ENCODE results near the gene PDCD4.

The PDCD4 gene

GRCh38 chr10:110871298-110872084 is at the start of gene PDCD4:
Gene PDCD4, plus strand, starts transcription at chr10:110871928. Its CDS starts 4,100 bp downstream, at chr10:110876028.
- H3K9ac ChIP-seq (ENCODE audit: low read length), result peak within 1 kb of the TSS; percentile 69
- peak within 1 kb of the TSS; percentile 65 for H3K4me3 ChIP-seq (ENCODE audit: low read length)
- peak within 1 kb of the TSS; percentile 77 for H3K27ac ChIP-seq (ENCODE audit: low read length)
- no peaks in the 10 kb centered on the region for H3K27me3 ChIP-seq (ENCODE audit: control insufficient read depth, insufficient read depth, low read length)
- H3K9me3 ChIP-seq (ENCODE audit: control insufficient read depth, low read depth, low read length), result no peaks in the 10 kb centered on the region
- peaks cover 16% of the 10 kb centered on the region for H3K4me1 ChIP-seq (ENCODE audit: control insufficient read depth, low read depth, low read length)
- no peaks in the 10 kb centered on the region for H3K36me3 ChIP-seq (ENCODE audit: control insufficient read depth, low read depth, low read length)

GRCh38 chr10:110822035-110822711 is 49.6 kb upstream of the PDCD4 start:
- H3K27me3 ChIP-seq (ENCODE audit: control insufficient read depth, insufficient read depth, low read length), result no peaks in the 10 kb centered on the region
- peaks cover 17% of the 10 kb centered on the region for H3K4me1 ChIP-seq (ENCODE audit: control insufficient read depth, low read depth, low read length)
- H3K9ac ChIP-seq (ENCODE audit: low read length), result no peak overlapping the region
- no peaks in the 10 kb centered on the region for H3K36me3 ChIP-seq (ENCODE audit: control insufficient read depth, low read depth, low read length)
- no peak overlapping the region for H3K27ac ChIP-seq (ENCODE audit: low read length)
- no peaks in the 10 kb centered on the region for H3K9me3 ChIP-seq (ENCODE audit: control insufficient read depth, low read depth, low read length)
- H3K4me3 ChIP-seq (ENCODE audit: low read length), result no peak overlapping the region

GRCh38 chr10:110822712-110823311 is 48.9 kb upstream of the PDCD4 start:
- Histone ChIP-seq H3K9ac (ENCODE audit: low read length) (peak overlapping the region; percentile 35), H3K27ac (ENCODE audit: low read length) (peak overlapping the region; percentile 72)

GRCh38 chr10:110824152-110824441 is 47.6 kb upstream of the PDCD4 start:
- H3K4me3 ChIP-seq (ENCODE audit: low read length), result no peak overlapping the region
- H3K27me3 ChIP-seq (ENCODE audit: control insufficient read depth, insufficient read depth, low read length), result no peaks in the 10 kb centered on the region
- no peak overlapping the region for H3K9ac ChIP-seq (ENCODE audit: low read length)
- no peaks in the 10 kb centered on the region for H3K9me3 ChIP-seq (ENCODE audit: control insufficient read depth, low read depth, low read length)
- H3K27ac ChIP-seq (ENCODE audit: low read length), result no peak overlapping the region
- H3K4me1 ChIP-seq (ENCODE audit: control insufficient read depth, low read depth, low read length), result peaks cover 17% of the 10 kb centered on the region
- no peaks in the 10 kb centered on the region for H3K36me3 ChIP-seq (ENCODE audit: control insufficient read depth, low read depth, low read length)

More at GRCh38 chr10:110822712-110823311, 48.9 kb upstream of the PDCD4 start:
- no peaks in the 10 kb centered on the region for H3K9me3 ChIP-seq (ENCODE audit: control insufficient read depth, low read depth, low read length)
- no peaks in the 10 kb centered on the region for H3K27me3 ChIP-seq (ENCODE audit: control insufficient read depth, insufficient read depth, low read length)
- H3K4me1 ChIP-seq (ENCODE audit: control insufficient read depth, low read depth, low read length), result peaks cover 17% of the 10 kb centered on the region
- peak overlapping the region; percentile 24 for H3K4me3 ChIP-seq (ENCODE audit: low read length)
- no peaks in the 10 kb centered on the region for H3K36me3 ChIP-seq (ENCODE audit: control insufficient read depth, low read depth, low read length)

- Histone ChIP-seq H3K27ac (ENCODE audit: low read length) (no peak overlapping the region), H3K4me1 (ENCODE audit: control insufficient read depth, low read depth, low read length) (peaks cover 17% of the 10 kb centered on the region), H3K27me3 (ENCODE audit: control insufficient read depth, insufficient read depth, low read length) (no peaks in the 10 kb centered on the region)
Measured at GRCh38 chr10:110824660-110825059, 47.1 kb upstream of the PDCD4 start.

GRCh38 chr10:110825508-110825907 is 46.2 kb upstream of the PDCD4 start:
- peaks cover 17% of the 10 kb centered on the region for H3K4me1 ChIP-seq (ENCODE audit: control insufficient read depth, low read depth, low read length)
- H3K36me3 ChIP-seq (ENCODE audit: control insufficient read depth, low read depth, low read length), result no peaks in the 10 kb centered on the region
- no peak overlapping the region for H3K4me3 ChIP-seq (ENCODE audit: low read length)
- no peaks in the 10 kb centered on the region for H3K27me3 ChIP-seq (ENCODE audit: control insufficient read depth, insufficient read depth, low read length)
- H3K9ac ChIP-seq (ENCODE audit: low read length), result no peak overlapping the region
- no peak overlapping the region for H3K27ac ChIP-seq (ENCODE audit: low read length)
- no peaks in the 10 kb centered on the region for H3K9me3 ChIP-seq (ENCODE audit: control insufficient read depth, low read depth, low read length)

More at GRCh38 chr10:110824660-110825059, 47.1 kb upstream of the PDCD4 start:
- Histone ChIP-seq H3K9ac (ENCODE audit: low read length) (no peak overlapping the region), H3K4me3 (ENCODE audit: low read length) (no peak overlapping the region), H3K36me3 (ENCODE audit: control insufficient read depth, low read depth, low read length) (no peaks in the 10 kb centered on the region), H3K9me3 (ENCODE audit: control insufficient read depth, low read depth, low read length) (no peaks in the 10 kb centered on the region)

GRCh38 chr10:110827410-110827809 is 44.3 kb upstream of the PDCD4 start:
- Histone ChIP-seq H3K27me3 (ENCODE audit: control insufficient read depth, insufficient read depth, low read length) (no peaks in the 10 kb centered on the region), H3K9ac (ENCODE audit: low read length) (no peak overlapping the region), H3K4me3 (ENCODE audit: low read length) (no peak overlapping the region), H3K4me1 (ENCODE audit: control insufficient read depth, low read depth, low read length) (peaks cover 12% of the 10 kb centered on the region), H3K36me3 (ENCODE audit: control insufficient read depth, low read depth, low read length) (no peaks in the 10 kb centered on the region), H3K27ac (ENCODE audit: low read length) (no peak overlapping the region), H3K9me3 (ENCODE audit: control insufficient read depth, low read depth, low read length) (no peaks in the 10 kb centered on the region)

GRCh38 chr10:110827875-110828274 is 43.9 kb upstream of the PDCD4 start:
- no peaks in the 10 kb centered on the region for H3K36me3 ChIP-seq (ENCODE audit: control insufficient read depth, low read depth, low read length)
- peaks cover 7% of the 10 kb centered on the region for H3K4me1 ChIP-seq (ENCODE audit: control insufficient read depth, low read depth, low read length)

GRCh38 chr10:110828525-110828924 is 43.2 kb upstream of the PDCD4 start:
- Histone ChIP-seq H3K4me1 (ENCODE audit: control insufficient read depth, low read depth, low read length) (peaks cover under 1% of the 10 kb centered on the region), H3K27me3 (ENCODE audit: control insufficient read depth, insufficient read depth, low read length) (no peaks in the 10 kb centered on the region), H3K4me3 (ENCODE audit: low read length) (no peak overlapping the region), H3K27ac (ENCODE audit: low read length) (no peak overlapping the region), H3K9ac (ENCODE audit: low read length) (no peak overlapping the region), H3K9me3 (ENCODE audit: control insufficient read depth, low read depth, low read length) (no peaks in the 10 kb centered on the region), H3K36me3 (ENCODE audit: control insufficient read depth, low read depth, low read length) (no peaks in the 10 kb centered on the region)

More at GRCh38 chr10:110827875-110828274, 43.9 kb upstream of the PDCD4 start:
- Histone ChIP-seq H3K9me3 (ENCODE audit: control insufficient read depth, low read depth, low read length) (no peaks in the 10 kb centered on the region), H3K4me3 (ENCODE audit: low read length) (no peak overlapping the region), H3K27me3 (ENCODE audit: control insufficient read depth, insufficient read depth, low read length) (no peaks in the 10 kb centered on the region), H3K27ac (ENCODE audit: low read length) (no peak overlapping the region), H3K9ac (ENCODE audit: low read length) (no peak overlapping the region)

- no peak overlapping the region for H3K27ac ChIP-seq (ENCODE audit: low read length)
- H3K36me3 ChIP-seq (ENCODE audit: control insufficient read depth, low read depth, low read length), result no peaks in the 10 kb centered on the region
- no peak overlapping the region for H3K9ac ChIP-seq (ENCODE audit: low read length)
- no peak overlapping the region for H3K4me3 ChIP-seq (ENCODE audit: low read length)
- no peaks in the 10 kb centered on the region for H3K9me3 ChIP-seq (ENCODE audit: control insufficient read depth, low read depth, low read length)
- peaks cover 8% of the 10 kb centered on the region for H3K4me1 ChIP-seq (ENCODE audit: control insufficient read depth, low read depth, low read length)
- H3K27me3 ChIP-seq (ENCODE audit: control insufficient read depth, insufficient read depth, low read length), result no peaks in the 10 kb centered on the region
Measured at GRCh38 chr10:110829721-110830410, 41.9 kb upstream of the PDCD4 start.

GRCh38 chr10:110833234-110833940 is 38.3 kb upstream of the PDCD4 start:
- Histone ChIP-seq H3K9ac (ENCODE audit: low read length) (no peak overlapping the region), H3K36me3 (ENCODE audit: control insufficient read depth, low read depth, low read length) (no peaks in the 10 kb centered on the region)

More at GRCh38 chr10:110833234-110833940, 38.3 kb upstream of the PDCD4 start:
- no peak overlapping the region for H3K4me3 ChIP-seq (ENCODE audit: low read length)
- H3K27ac ChIP-seq (ENCODE audit: low read length), result no peak overlapping the region
- peaks cover 10% of the 10 kb centered on the region for H3K4me1 ChIP-seq (ENCODE audit: control insufficient read depth, low read depth, low read length)
- H3K27me3 ChIP-seq (ENCODE audit: control insufficient read depth, insufficient read depth, low read length), result no peaks in the 10 kb centered on the region
- H3K9me3 ChIP-seq (ENCODE audit: control insufficient read depth, low read depth, low read length), result no peaks in the 10 kb centered on the region
